Activated CD4-positive, alpha-beta T cell treated with anti-CD3 and anti-CD28 coated beads, Interleukin-2, amount 50 U/mL, for 16 hours (primary cell): Measurements from ENCODE around the gene TLX2.

ENCODE experiments used
- DNase-seq: peaks from one replicate; pipeline ENCODE4 v3.0.0-alpha.2; 2020

TLX2 gene

GRCh38 chr2:74536166-74536950 is 22.1 kb downstream of the TLX2 start:
- DNase-seq: no peak

GRCh38 chr2:74537140-74537539 is 22.9 kb downstream of the TLX2 start:
- DNase-seq: no peak

GRCh38 chr2:74538881-74539339 is 24.7 kb downstream of the TLX2 start:
- no peak for DNase-seq

GRCh38 chr2:74540291-74540690 is 26.0 kb downstream of the TLX2 start:
- no peak for DNase-seq

GRCh38 chr2:74542978-74543377 is 28.7 kb downstream of the TLX2 start:
- no peak for DNase-seq

- no peak for DNase-seq
Measured at GRCh38 chr2:74544634-74545033, 30.4 kb downstream of the TLX2 start.

- no peak for DNase-seq
Measured at GRCh38 chr2:74546004-74546403, 31.8 kb downstream of the TLX2 start.

GRCh38 chr2:74548285-74548899 is 34.1 kb downstream of the TLX2 start:
- DNase-seq: no peak

GRCh38 chr2:74548900-74549826 is 34.9 kb downstream of the TLX2 start:
- DNase-seq: no peak

GRCh38 chr2:74550231-74550630 is 36.0 kb downstream of the TLX2 start:
- no peak for DNase-seq

- no peak for DNase-seq
Measured at GRCh38 chr2:74551530-74551929, 37.3 kb downstream of the TLX2 start.

GRCh38 chr2:74551942-74552913 is 38.0 kb downstream of the TLX2 start:
- no peak for DNase-seq

GRCh38 chr2:74552914-74553811 is 38.9 kb downstream of the TLX2 start:
- no peak for DNase-seq

- peak; percentile 86 for DNase-seq
Measured at GRCh38 chr2:74553892-74554819, 39.9 kb downstream of the TLX2 start, which contains the start of the genes DOK1 and LOXL3. TSS of gene DOK1 (plus strand) at chr2:74554720. CDS start at chr2:74554755, 35 bp downstream. TSS of gene LOXL3 (minus strand) at chr2:74553942. CDS start at chr2:74552634, 1,308 bp downstream.

- peak; percentile 46 for DNase-seq
Measured at GRCh38 chr2:74554820-74555531, 40.7 kb downstream of the TLX2 start.

- no peak for DNase-seq
Measured at GRCh38 chr2:74555610-74556103, 41.4 kb downstream of the TLX2 start.

- no peak for DNase-seq
Measured at GRCh38 chr2:74556159-74556558, 41.9 kb downstream of the TLX2 start.

GRCh38 chr2:74556831-74557370 is 42.7 kb downstream of the TLX2 start:
- DNase-seq: no peak
